Thoracic aorta (tissue), 2 donors: Measurements from ENCODE around the gene LRMDA. TPM values are rescaled to one million over a fixed set of nuclear protein-coding genes. Genes with fewer than 3 reads are reported as not detected.

Source experiments
- ATAC-seq: fragments of 150-250 bp; one replicate; pipeline ENCODE4 v1.8.0; 2017; ENCODE audit warnings: low read depth; ENCODE audit not compliant: insufficient number of reproducible peaks, low FRiP score
- DNase-seq: peaks from one replicate; pipeline ENCODE4 v3.0.0-alpha.2; 2020; ENCODE audit warnings: low spot score
- H3K27ac ChIP-seq, 2 donors: fragments of 200-600 bp; sonication (generic); 1 replicate in 1 of 2; 2 replicates in 1 of 2; pipeline ENCODE4 v1.5.1; 2016; ENCODE audit warnings: mild to moderate bottlenecking in 2 of 2, moderate library complexity in 2 of 2
- H3K27me3 ChIP-seq: fragments of 200-600 bp; sonication (generic); replicated peaks from 2 replicates; pipeline ENCODE4 v1.6.0; 2016; ENCODE audit warnings: mild to moderate bottlenecking; ENCODE audit not compliant: insufficient read depth
- H3K36me3 ChIP-seq: fragments of 200-600 bp; sonication (generic); one replicate; pipeline ENCODE4 v1.5.1; 2016
- H3K4me1 ChIP-seq, 2 donors: fragments of 200-600 bp; sonication (generic); 1 replicate in 1 of 2; 2 replicates in 1 of 2; pipeline versions ENCODE4 v1.5.1 to v1.6.0; 2016; ENCODE audit warnings: low read depth in 2 of 2, mild to moderate bottlenecking in 1 of 2; ENCODE audit not compliant: control insufficient read depth in 1 of 2
- H3K4me3 ChIP-seq: fragments of 200-600 bp; sonication (generic); 2 replicates; pipeline ENCODE4 v1.5.1; 2016; ENCODE audit warnings: mild to moderate bottlenecking
- H3K9me3 ChIP-seq: fragments of 200-600 bp; sonication (generic); 2 replicates; pipeline ENCODE4 v1.5.1; 2016
- total RNA-seq, 2 donors: library from RNA; depleted of rRNA; stranded (reverse); fragments of >200 nt; gene quantifications; one replicate each; pipeline versions ENCODE4 v1.1.0 to v1.2.3, GENCODE V29; 2016
- TF ChIP-seq, protein P1 (sequence below): fragments of 200-600 bp; sonication (generic); IDR thresholded peaks from one replicate; pipeline ENCODE4 v1.5.1; 2019; ENCODE audit warnings: antibody characterized with exemption

The LRMDA gene
- total RNA-seq, 2 donors from 2014 or later = 8.3 to 36.6 TPM

DNA sequence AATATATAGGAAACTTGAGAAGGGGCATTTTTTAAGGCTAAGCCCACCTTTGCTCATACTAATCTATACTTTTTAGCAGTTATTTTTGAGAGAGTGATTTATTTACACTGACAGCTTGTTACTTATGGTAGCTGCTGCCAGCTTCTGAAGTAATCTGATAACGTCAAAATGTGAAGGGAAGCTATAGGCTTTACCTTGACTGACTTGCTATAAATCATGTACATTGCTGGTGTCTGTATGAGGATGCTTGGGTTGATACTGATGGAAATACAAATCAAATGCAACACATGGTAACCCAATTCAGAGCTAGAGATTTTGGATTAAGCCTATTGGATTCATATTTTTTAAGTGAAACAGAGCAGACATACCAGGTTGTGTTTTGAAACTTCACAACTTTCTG lies 299.4 kb downstream of the LRMDA start:
- Histone ChIP-seq H3K27me3 (no peaks in the 10 kb centered on the region), H3K4me1 (no peaks in the 10 kb centered on the region), H3K9me3 (no peaks in the 10 kb centered on the region), H3K36me3 (no peaks in the 10 kb centered on the region), H3K27ac (no peak overlapping the region), H3K4me3 (no peak overlapping the region)
- no peak for ATAC-seq
- TF ChIP-seq, protein P1, sequence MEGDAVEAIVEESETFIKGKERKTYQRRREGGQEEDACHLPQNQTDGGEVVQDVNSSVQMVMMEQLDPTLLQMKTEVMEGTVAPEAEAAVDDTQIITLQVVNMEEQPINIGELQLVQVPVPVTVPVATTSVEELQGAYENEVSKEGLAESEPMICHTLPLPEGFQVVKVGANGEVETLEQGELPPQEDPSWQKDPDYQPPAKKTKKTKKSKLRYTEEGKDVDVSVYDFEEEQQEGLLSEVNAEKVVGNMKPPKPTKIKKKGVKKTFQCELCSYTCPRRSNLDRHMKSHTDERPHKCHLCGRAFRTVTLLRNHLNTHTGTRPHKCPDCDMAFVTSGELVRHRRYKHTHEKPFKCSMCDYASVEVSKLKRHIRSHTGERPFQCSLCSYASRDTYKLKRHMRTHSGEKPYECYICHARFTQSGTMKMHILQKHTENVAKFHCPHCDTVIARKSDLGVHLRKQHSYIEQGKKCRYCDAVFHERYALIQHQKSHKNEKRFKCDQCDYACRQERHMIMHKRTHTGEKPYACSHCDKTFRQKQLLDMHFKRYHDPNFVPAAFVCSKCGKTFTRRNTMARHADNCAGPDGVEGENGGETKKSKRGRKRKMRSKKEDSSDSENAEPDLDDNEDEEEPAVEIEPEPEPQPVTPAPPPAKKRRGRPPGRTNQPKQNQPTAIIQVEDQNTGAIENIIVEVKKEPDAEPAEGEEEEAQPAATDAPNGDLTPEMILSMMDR = no peak
- DNase-seq = no peak

DNA sequence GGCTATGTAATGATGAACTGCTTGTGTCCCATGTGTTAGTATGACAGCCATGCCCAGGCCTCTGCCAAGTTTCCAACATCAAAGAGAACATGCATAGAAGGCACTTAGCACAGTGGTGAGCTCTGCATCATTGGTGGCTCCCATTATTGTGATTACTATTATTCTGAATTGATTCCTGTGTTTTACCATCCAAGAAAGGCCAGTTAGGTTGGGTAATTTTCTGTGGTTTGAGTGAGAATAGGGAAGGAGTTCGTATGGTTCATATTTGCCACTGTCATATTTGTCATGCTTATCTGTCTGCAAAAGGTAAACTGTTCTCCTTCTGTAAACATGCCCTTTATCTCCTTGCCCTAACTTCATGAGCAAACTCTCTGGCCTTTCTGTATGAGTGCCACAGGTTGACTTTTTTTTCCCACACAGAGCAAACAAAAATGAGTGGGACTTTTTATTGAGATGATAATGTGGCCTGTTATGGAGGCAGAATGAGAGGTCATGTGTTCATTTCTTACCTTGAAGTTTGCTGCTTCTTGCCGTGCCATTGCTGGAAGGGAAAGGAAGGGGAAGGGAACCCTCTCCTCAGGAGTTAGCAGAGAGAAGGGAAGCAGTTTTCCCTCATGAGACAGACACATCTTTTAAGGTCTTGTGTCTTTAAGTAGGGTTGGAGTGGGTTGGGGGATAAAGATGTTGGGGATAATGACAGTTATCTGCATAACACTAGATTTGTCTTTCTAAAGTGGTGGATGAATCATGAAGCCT lies 301.9 kb downstream of the LRMDA start:
- TF ChIP-seq, protein P1 = no peak
- H3K4me3 ChIP-seq = no peak overlapping the region
- no peaks in the 10 kb centered on the region for H3K4me1 ChIP-seq
- no peak overlapping the region for H3K27ac ChIP-seq
- no peak for DNase-seq
- H3K9me3 ChIP-seq = no peaks in the 10 kb centered on the region
- no peak for ATAC-seq
- no peaks in the 10 kb centered on the region for H3K36me3 ChIP-seq
- no peaks in the 10 kb centered on the region for H3K27me3 ChIP-seq

GRCh38 chr10:75736151-75736640 lies 304.8 kb downstream of the LRMDA start:
- ATAC-seq (no peak), DNase-seq (no peak)
- Histone ChIP-seq H3K9me3 (no peaks in the 10 kb centered on the region), H3K4me3 (no peak overlapping the region), H3K27me3 (no peaks in the 10 kb centered on the region), H3K4me1 (no peaks in the 10 kb centered on the region), H3K36me3 (no peaks in the 10 kb centered on the region), H3K27ac (no peak overlapping the region)
- TF ChIP-seq, protein P1 = no peak

- Histone ChIP-seq H3K9me3 (no peaks in the 10 kb centered on the region), H3K4me3 (no peak overlapping the region), H3K36me3 (no peaks in the 10 kb centered on the region), H3K27ac (no peak overlapping the region), H3K4me1 (no peaks in the 10 kb centered on the region), H3K27me3 (no peaks in the 10 kb centered on the region)
- DNase-seq (no peak), ATAC-seq (no peak)
- TF ChIP-seq, protein P1 = no peak
Observed at GRCh38 chr10:75736889-75737579, 305.6 kb downstream of the LRMDA start.

DNA sequence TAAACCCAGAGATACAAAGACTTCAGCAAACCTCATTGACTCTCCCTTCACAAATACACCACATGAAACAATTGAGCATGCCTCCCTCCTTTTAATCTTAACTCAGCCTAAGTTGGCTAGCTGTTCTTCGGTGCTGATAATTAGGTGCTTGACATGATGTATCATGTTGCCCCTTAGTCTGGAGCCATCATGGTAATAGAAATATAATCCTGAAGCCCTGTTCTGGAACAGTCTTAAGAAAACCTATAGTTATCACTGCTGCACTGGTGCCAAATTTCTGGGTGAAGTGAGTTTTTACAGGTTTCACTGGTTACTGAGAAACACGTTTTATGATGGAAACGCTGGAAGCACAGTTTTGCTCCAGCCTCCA lies 306.1 kb downstream of the LRMDA start:
- Histone ChIP-seq H3K27me3 (no peaks in the 10 kb centered on the region), H3K4me1 (no peaks in the 10 kb centered on the region), H3K9me3 (no peaks in the 10 kb centered on the region), H3K4me3 (no peak overlapping the region), H3K36me3 (no peaks in the 10 kb centered on the region), H3K27ac (no peak overlapping the region)
- ATAC-seq (no peak), DNase-seq (no peak)
- TF ChIP-seq, protein P1 = no peak
